K562 (cell line): ENCODE measurements around the gene SLCO2B1. TPM values are rescaled to one million over a fixed set of nuclear protein-coding genes. Genes with fewer than 3 reads are reported as not detected.

ENCODE experiments used
- ATAC-seq: fragments of 200-7000 bp; cut with Tn5 transposase; 3 replicates; pipeline ENCODE4 v1.9.1; 2020; ENCODE audit warnings: moderate library complexity
- BruUV-seq: library from RNA; stranded (reverse); fragments of 400-500 nt; replicated peaks from 2 replicates; lab custom pipeline; 2021; lab: Mats Ljungman, UMichigan
- CTCF ChIA-PET: fragments of 300-600 bp; formaldehyde crosslinking; extraction: SDS; loops from one replicate; lab custom pipeline; 2021; ENCODE audit warnings: low intra/inter-chr PET ratio; lab: Yijun Ruan, JAX
- POLR2A ChIA-PET: fragments of 300-600, 350-650 bp; sonication (Branson Sonifier 250); formaldehyde crosslinking; extraction: SDS; loops from one replicate; lab custom pipeline; 2021; ENCODE audit warnings: antibody characterized with exemption, inconsistent platforms; lab: Yijun Ruan, JAX
- DNase-seq, 4 experiments: peaks; one replicate each; pipeline versions ENCODE4 v3.0.0 to v3.0.0-alpha.2; 2011 to 2018; ENCODE audit warnings: low spot score in 3 of 4, mixed read lengths in 3 of 4; ENCODE audit errors: extremely low read depth in 1 of 4
- FAIRE-seq: peaks from 2 replicates; lab custom pipeline; 2011; peaks lifted over from hg19 to GRCh38; lab: Jason Lieb, UNC
- H2AFZ ChIP-seq: 2 replicates; pipeline ENCODE4 v1.6.0; 2011; ENCODE audit warnings: low read depth, low read length, control low read depth, inconsistent platforms
- H3K27ac ChIP-seq: fragments of 200-600 bp; 3 replicates; pipeline ENCODE4 v1.8.0; 2011; ENCODE audit warnings: low read depth, mild to moderate bottlenecking, control low read depth, inconsistent platforms, low read length, moderate library complexity, mixed read lengths; ENCODE audit errors: extremely low read depth
- H3K27me3 ChIP-seq, 2 experiments: fragments of 300-600 bp in 1 of 2; 2 replicates in 1 of 2; 3 replicates in 1 of 2; pipeline versions ENCODE4 v1.6.0 to v1.8.0; 2011; ENCODE audit warnings: inconsistent platforms in 2 of 2, low read length in 2 of 2, mild to moderate bottlenecking in 1 of 2, mixed read lengths in 1 of 2, moderate library complexity in 1 of 2; ENCODE audit not compliant: control insufficient read depth in 2 of 2, insufficient read depth in 2 of 2
- H3K36me3 ChIP-seq: fragments of 300-600 bp; 3 replicates; pipeline ENCODE4 v1.8.0; 2011; ENCODE audit warnings: mild to moderate bottlenecking, low read length, inconsistent platforms; ENCODE audit not compliant: control insufficient read depth, insufficient read depth
- H3K4me1 ChIP-seq, 2 experiments: fragments of 200-600 bp in 1 of 2; replicated peaks in 1 of 2; 2 replicates in 1 of 2; 3 replicates in 1 of 2; pipeline versions ENCODE4 v1.5.1 to v1.8.0; 2011; ENCODE audit warnings: inconsistent platforms in 2 of 2, low read length in 2 of 2, mild to moderate bottlenecking in 1 of 2, mixed read lengths in 1 of 2, moderate library complexity in 1 of 2; ENCODE audit not compliant: control insufficient read depth in 2 of 2, insufficient read depth in 2 of 2
- H3K4me2 ChIP-seq: 2 replicates; pipeline ENCODE4 v1.6.1; 2011; ENCODE audit warnings: low read length, control low read depth, inconsistent platforms, mixed read lengths; ENCODE audit not compliant: insufficient read depth
- H3K4me3 ChIP-seq: fragments of 200-600 bp; sonication (generic), shearing (Covaris generic); 2 replicates; pipeline ENCODE4 v1.5.1; 2016; ENCODE audit warnings: control low read depth, inconsistent platforms
- H3K79me2 ChIP-seq: fragments of 200-600 bp; 3 replicates; pipeline ENCODE4 v1.8.0; 2011; ENCODE audit warnings: low read length, inconsistent platforms; ENCODE audit not compliant: control insufficient read depth, insufficient read depth
- H3K9ac ChIP-seq, 2 experiments: 2 replicates each; pipeline versions ENCODE4 v1.6.0 to v1.6.1; 2011; ENCODE audit warnings: low read depth in 2 of 2, low read length in 2 of 2, control low read depth in 1 of 2, inconsistent platforms in 1 of 2, mild to moderate bottlenecking in 1 of 2, mixed read lengths in 1 of 2; ENCODE audit not compliant: insufficient read depth in 1 of 2
- H3K9me1 ChIP-seq: one replicate; pipeline ENCODE4 v1.6.0; 2011; ENCODE audit warnings: inconsistent platforms, mild to moderate bottlenecking, low read length, moderate library complexity; ENCODE audit not compliant: control insufficient read depth, insufficient read depth
- H3K9me3 ChIP-seq: replicated peaks from 2 replicates; pipeline ENCODE4 v1.5.1; 2011; ENCODE audit warnings: low read depth, low read length, inconsistent platforms; ENCODE audit not compliant: control insufficient read depth, insufficient read depth
- H4K20me1 ChIP-seq: replicated peaks from 2 replicates; pipeline ENCODE4 v1.6.1; 2011; ENCODE audit warnings: low read length, inconsistent platforms, mixed read lengths; ENCODE audit not compliant: control insufficient read depth, insufficient read depth
- ZNF134 ChIP-seq: fragments of 250-450 bp; sonication (Bioruptor Pico); conservative IDR thresholded peaks from 2 replicates; pipeline ENCODE4 v1.4.0; 2020
- WGBS: fragments of 100-300 bp; shearing (Covaris generic); methylation state at CpG from one replicate; pipeline ENCODE4 v1.1.6; 2016; ENCODE audit warnings: low coverage, mixed read lengths; ENCODE audit not compliant: insufficient coverage; ENCODE audit errors: missing lambda C conversion rate; 5-methylcytosine and 5-hydroxymethylcytosine counted together
- in situ Hi-C: fragments of 300-500 bp; cut with MboI; formaldehyde crosslinking; loops from 4 replicates; pipeline ENCODE4 v1.15.0; 2018; ENCODE audit warnings: inconsistent platforms, mixed read lengths
- intact Hi-C: fragments of 100-400 bp; cut with micrococcal nuclease; formaldehyde crosslinking; loops from 2 replicates; pipeline ENCODE4 v1.14.2; 2022
- polyA plus RNA-seq, 8 experiments: library from polyadenylated mRNA; depleted of rRNA in 4 of 8; stranded (reverse) in 5 of 8; unstranded in 3 of 8; fragments of >200 nt; fragmentation: Nextera tagmentation in 2 of 8; fragmentation: Illumina TruSeq in 1 of 8; extraction: Ambion mirVana in 2 of 8; extraction: Trizol in 1 of 8; gene quantifications; 2 replicates each; pipeline versions ENCODE4 v1.2.1 to v1.2.3, GENCODE V29; 2011 to 2014; ENCODE audit warnings: inconsistent platforms in 1 of 8, missing spikeins in 1 of 8
- total RNA-seq, 7 experiments: library from RNA; depleted of rRNA in 6 of 7; stranded (reverse); fragments of >200 nt in 6 of 7; fragmentation: Illumina TruSeq in 2 of 7; extraction: Trizol in 2 of 7; gene quantifications; 2 replicates each; pipeline versions ENCODE4 v1.2.1 to v1.2.3, GENCODE V29; 2011 to 2021; ENCODE audit warnings: low replicate concordance in 1 of 7
- TF ChIP-seq, protein P1 (sequence below): fragments of 250-450 bp; sonication (Bioruptor Pico); IDR thresholded peaks from 2 replicates; pipeline ENCODE4 v1.8.0; 2022; ENCODE audit warnings: inconsistent platforms, mild to moderate bottlenecking, moderate library complexity, borderline replicate concordance

SLCO2B1 gene
- total and polyA plus RNA-seq, 9 of the 15 experiments (the other 6 are each of a cell fraction or from before 2014, with no cell fraction given), result 0.70 to 14.7 (median 7.6) TPM

DNA sequence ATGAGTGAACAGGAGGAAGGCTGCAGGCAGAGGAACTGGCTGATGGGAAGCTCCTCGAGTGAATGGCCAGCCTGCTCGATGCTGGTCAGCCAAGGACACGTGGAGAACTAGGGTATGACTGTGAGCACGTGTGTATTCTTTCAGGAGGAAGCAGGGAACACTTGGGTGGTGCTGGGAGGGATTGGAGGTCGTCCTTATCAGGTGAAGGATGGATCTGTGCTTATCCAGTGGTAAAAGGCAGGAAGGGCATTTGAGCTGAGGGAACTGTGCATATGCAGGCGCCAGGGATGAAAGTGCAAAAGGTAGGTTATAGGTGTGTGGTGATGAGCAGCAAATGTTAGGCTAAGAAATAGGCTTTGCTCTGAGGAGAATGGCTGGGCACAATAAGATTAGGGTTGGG lies 9.7 kb upstream of the SLCO2B1 start:
- ATAC-seq (no peak), FAIRE-seq (no peak)
- Histone ChIP-seq H4K20me1 (no peaks in the 10 kb centered on the region), H3K36me3 (no peaks in the 10 kb centered on the region), H3K4me1 (peaks cover 19 to 23% of the 10 kb centered on the region in 2 experiments; a peak in 4 of 5 replicates)
- CTCF ChIA-PET, result interaction anchor here (2.1 to 5.5 kb wide), 2 partner anchors 65 to 107 kb away, joined by 17 to 29 read pairs; no protein-coding TSS in a partner anchor
- TF ChIP-seq, protein P1, sequence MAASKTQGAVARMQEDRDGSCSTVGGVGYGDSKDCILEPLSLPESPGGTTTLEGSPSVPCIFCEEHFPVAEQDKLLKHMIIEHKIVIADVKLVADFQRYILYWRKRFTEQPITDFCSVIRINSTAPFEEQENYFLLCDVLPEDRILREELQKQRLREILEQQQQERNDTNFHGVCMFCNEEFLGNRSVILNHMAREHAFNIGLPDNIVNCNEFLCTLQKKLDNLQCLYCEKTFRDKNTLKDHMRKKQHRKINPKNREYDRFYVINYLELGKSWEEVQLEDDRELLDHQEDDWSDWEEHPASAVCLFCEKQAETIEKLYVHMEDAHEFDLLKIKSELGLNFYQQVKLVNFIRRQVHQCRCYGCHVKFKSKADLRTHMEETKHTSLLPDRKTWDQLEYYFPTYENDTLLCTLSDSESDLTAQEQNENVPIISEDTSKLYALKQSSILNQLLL (CRISPR knock-in tag), result no peak
- TF ChIP-seq ZNF134 (CRISPR knock-in tag), result peak; percentile 83
- TF ChIP-seq, all 486 proteins: peak for 1
- Histone ChIP-seq H3K27ac (no peak overlapping the region), H3K9me1 (no peaks in the 10 kb centered on the region), H3K79me2 (no peaks in the 10 kb centered on the region), H2AFZ (no peak overlapping the region; the same call in 1 of the 2 replicates), H3K4me3 (no peak overlapping the region), H3K27me3 (no peaks in the 10 kb centered on the region), H3K4me2 (no peak overlapping the region), H3K9me3 (no peaks in the 10 kb centered on the region), H3K9ac (no peak overlapping the region)
- DNase-seq, result no peak
- no TSS peak for BruUV-seq
- POLR2A ChIA-PET, result interaction anchor here (1.1 to 1.2 kb wide), 2 partner anchors 12 to 215 kb away, joined by 3 read pairs; no protein-coding TSS in a partner anchor
- 53% methylated on average over 6 of the region's 6 CpGs for WGBS
- intact Hi-C loops, result loop anchor here (2.0 to 5.0 kb wide), 3 partner anchors 39 to 214 kb away; no protein-coding TSS in a partner anchor
- in situ Hi-C loops, result loop anchor here (5.0 to 10.0 kb wide), 2 partner anchors 64 to 119 kb away; no protein-coding TSS in a partner anchor
